HG03457 (cell line): ENCODE data around the gene PF4V1.

Experiments used
- ATAC-seq: cut with Tn5 transposase; IDR thresholded peaks from one replicate; pipeline ENCODE4 v1.9.1; 2021; ENCODE audit warnings: moderate number of reproducible peaks; ENCODE audit not compliant: unreplicated experiment

Gene PF4V1

GRCh38 chr4:73902038-73902637 lies 49.0 kb downstream of the PF4V1 start:
- ATAC-seq = no peak

GRCh38 chr4:73902817-73903547 lies 49.9 kb downstream of the PF4V1 start:
- ATAC-seq = no peak
